ES-I3 (cell line): ENCODE results near the gene TMED10.

Experiments used
- H3K36me3 ChIP-seq: 2 replicates; pipeline ENCODE4 v1.6.1; 2013; ENCODE audit warnings: mild to moderate bottlenecking, low read length, control low read depth, moderate library complexity; ENCODE audit not compliant: insufficient read depth
- H3K4me1 ChIP-seq: 2 replicates; pipeline ENCODE4 v1.6.1; 2013; ENCODE audit warnings: mild to moderate bottlenecking, control low read depth, low read length; ENCODE audit not compliant: insufficient read depth
- H3K9ac ChIP-seq: 2 replicates; pipeline ENCODE4 v1.6.1; 2013; ENCODE audit warnings: low read depth, mild to moderate bottlenecking, low read length, moderate library complexity
- H3K9me3 ChIP-seq: 2 replicates; pipeline ENCODE4 v1.6.1; 2013; ENCODE audit warnings: mild to moderate bottlenecking, low read length, moderate library complexity; ENCODE audit not compliant: control insufficient read depth, insufficient read depth

Gene TMED10

GRCh38 chr14:75120541-75121291 is 55.7 kb downstream of the TMED10 start:
- Histone ChIP-seq H3K4me1 (no peaks in the 10 kb centered on the region), H3K9me3 (no peaks in the 10 kb centered on the region), H3K36me3 (peaks cover 7% of the 10 kb centered on the region), H3K9ac (no peak overlapping the region)

DNA sequence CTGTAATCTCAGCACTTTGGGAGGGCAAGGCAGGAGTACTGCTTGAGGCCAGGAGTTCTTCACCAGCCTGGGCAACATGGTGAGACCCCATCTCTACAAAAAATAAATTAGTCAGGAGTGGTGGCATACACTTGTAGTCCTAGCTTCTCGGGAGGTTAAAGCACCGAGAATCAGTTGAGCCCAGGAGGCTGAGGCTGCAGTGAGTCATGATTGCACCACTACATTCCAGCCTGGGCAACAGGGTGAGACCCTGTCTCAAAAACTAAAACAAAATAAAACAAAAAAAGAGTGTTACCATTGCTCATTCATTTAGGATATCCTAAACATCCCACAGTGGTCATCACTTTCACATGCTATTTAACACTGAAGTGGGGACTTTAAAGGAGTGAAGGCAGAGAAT is 57.4 kb downstream of the TMED10 start:
- Histone ChIP-seq H3K9ac (no peak overlapping the region), H3K36me3 (peaks cover 12% of the 10 kb centered on the region), H3K9me3 (no peaks in the 10 kb centered on the region), H3K4me1 (no peaks in the 10 kb centered on the region)

- H3K9ac ChIP-seq = no peak overlapping the region
- peaks cover 17% of the 10 kb centered on the region for H3K36me3 ChIP-seq
- H3K9me3 ChIP-seq = no peaks in the 10 kb centered on the region
- H3K4me1 ChIP-seq = no peaks in the 10 kb centered on the region
Observed at GRCh38 chr14:75113932-75114539, 62.4 kb downstream of the TMED10 start.

DNA sequence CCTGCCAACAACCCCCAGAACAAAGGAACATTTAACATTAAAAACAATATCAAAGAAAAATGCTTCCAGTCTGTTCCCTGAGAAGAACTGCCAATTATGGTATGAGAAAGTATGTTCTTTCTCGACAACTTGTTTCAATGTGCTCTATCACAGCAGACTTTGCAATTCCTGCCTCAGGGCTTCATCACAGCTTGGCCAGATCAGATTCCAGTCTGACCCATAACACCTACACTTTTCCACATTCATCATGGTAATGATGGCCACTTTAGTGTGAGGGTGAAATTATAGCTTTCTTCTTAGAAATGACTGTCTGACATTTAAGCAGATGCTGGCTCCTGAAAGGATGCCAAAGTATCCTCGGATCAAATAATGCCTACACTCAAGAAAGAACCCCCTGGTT is 66.5 kb downstream of the TMED10 start:
- Histone ChIP-seq H3K36me3 (peaks cover 24% of the 10 kb centered on the region), H3K9ac (no peak overlapping the region), H3K9me3 (no peaks in the 10 kb centered on the region), H3K4me1 (no peaks in the 10 kb centered on the region)

DNA sequence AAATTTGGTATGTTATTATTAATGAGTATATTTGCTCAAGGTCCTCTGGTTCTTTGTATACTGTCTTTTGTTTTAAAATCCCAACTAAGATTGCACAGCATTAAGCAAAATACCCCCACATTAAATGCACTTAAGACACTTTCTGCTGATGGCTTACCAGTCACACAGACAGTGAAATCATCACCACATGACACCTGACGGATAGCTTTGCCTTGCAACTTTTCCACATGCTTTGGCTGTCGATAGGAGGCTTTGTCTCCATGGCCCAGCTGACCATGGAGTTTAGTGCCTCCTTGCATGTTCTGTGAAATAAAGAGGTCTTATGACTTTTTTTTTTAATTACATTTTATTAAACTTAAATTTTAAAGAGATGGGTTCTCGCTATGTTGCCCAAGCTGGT is 69.2 kb downstream of the TMED10 start:
- H3K4me1 ChIP-seq = no peaks in the 10 kb centered on the region
- H3K9ac ChIP-seq = no peak overlapping the region
- no peaks in the 10 kb centered on the region for H3K9me3 ChIP-seq
- peaks cover 26% of the 10 kb centered on the region; the same call in 1 of the 2 replicates for H3K36me3 ChIP-seq

DNA sequence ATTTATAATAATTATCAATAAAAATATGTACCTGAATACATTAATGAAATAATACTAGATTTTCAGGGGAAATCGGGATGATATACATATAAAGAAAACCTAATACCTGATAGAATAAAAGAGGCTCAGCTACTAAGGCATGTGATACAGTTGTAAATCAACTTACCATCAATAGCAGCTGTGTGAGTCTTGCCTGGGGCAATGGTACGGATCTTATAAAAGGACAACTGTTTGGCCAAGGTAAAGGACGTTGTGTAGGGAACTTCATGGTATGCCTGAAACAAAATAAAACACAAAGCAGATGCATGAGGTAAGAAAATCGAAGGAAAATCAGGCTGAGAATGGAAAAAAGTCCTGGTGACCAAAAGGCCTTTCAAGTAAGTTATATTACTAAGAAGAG is 74.9 kb downstream of the TMED10 start:
- Histone ChIP-seq H3K4me1 (no peaks in the 10 kb centered on the region), H3K9ac (no peak overlapping the region), H3K9me3 (no peaks in the 10 kb centered on the region), H3K36me3 (peaks cover 28% of the 10 kb centered on the region)

- H3K36me3 ChIP-seq = peaks cover 24% of the 10 kb centered on the region
Observed at GRCh38 chr14:75098682-75099081, 77.7 kb downstream of the TMED10 start.

DNA sequence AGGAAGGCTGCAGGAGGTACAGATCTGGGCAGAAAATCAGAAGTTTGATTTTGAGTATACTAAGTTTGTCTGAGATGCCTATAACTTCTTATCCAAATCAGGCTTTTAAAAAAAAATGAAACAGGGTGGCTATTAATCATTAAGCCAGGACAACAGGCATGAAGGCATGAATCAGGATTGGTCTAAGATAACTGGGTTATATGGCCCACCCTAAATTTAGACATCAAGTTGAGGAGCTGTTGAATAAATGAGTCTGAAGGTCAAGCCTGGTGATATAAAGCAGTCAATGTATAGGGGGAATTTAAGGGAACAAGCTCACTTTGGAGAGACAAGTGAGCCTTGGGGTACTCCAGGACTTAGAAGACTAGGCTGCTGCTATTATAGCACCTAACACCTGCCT is 78.2 kb downstream of the TMED10 start:
- Histone ChIP-seq H3K36me3 (peaks cover 22% of the 10 kb centered on the region), H3K9me3 (no peaks in the 10 kb centered on the region), H3K9ac (no peak overlapping the region), H3K4me1 (no peaks in the 10 kb centered on the region)

More at GRCh38 chr14:75098682-75099081, 77.7 kb downstream of the TMED10 start:
- Histone ChIP-seq H3K9ac (no peak overlapping the region), H3K9me3 (no peaks in the 10 kb centered on the region), H3K4me1 (no peaks in the 10 kb centered on the region)

- no peak overlapping the region for H3K9ac ChIP-seq
- H3K36me3 ChIP-seq = peaks cover 22% of the 10 kb centered on the region
- H3K4me1 ChIP-seq = no peaks in the 10 kb centered on the region
- no peaks in the 10 kb centered on the region for H3K9me3 ChIP-seq
Observed at GRCh38 chr14:75096959-75097358, 79.5 kb downstream of the TMED10 start.

GRCh38 chr14:75095690-75096089 is 80.7 kb downstream of the TMED10 start:
- H3K36me3 ChIP-seq = peaks cover 16% of the 10 kb centered on the region; the same call in 1 of the 2 replicates
- H3K9ac ChIP-seq = no peak overlapping the region
- no peaks in the 10 kb centered on the region for H3K4me1 ChIP-seq
- no peaks in the 10 kb centered on the region for H3K9me3 ChIP-seq

DNA sequence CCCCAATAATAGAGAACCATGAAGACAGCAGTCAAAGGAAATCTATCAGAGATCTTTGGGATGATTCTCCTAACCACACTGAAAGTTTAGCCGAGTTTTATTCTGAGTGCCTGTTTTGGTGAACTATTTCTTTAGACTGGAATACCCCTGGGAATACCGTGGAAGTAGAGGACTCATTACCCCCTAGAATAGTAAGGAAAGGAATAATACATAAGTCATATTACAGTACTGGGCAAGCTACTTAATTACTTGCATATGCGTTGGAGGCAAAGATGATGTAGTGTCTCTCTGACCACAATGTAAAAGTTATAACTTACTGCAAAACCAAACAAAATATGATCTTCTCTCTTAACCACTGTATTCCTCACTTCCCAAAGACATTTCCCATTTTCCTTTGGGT is 81.5 kb downstream of the TMED10 start:
- Histone ChIP-seq H3K36me3 (peaks cover 16% of the 10 kb centered on the region; the same call in 1 of the 2 replicates), H3K9ac (no peak overlapping the region), H3K9me3 (no peaks in the 10 kb centered on the region), H3K4me1 (no peaks in the 10 kb centered on the region)

GRCh38 chr14:75092698-75093097 is 83.7 kb downstream of the TMED10 start:
- Histone ChIP-seq H3K4me1 (no peaks in the 10 kb centered on the region), H3K9ac (no peak overlapping the region), H3K9me3 (no peaks in the 10 kb centered on the region), H3K36me3 (peaks cover 18% of the 10 kb centered on the region; the same call in 1 of the 2 replicates)

DNA sequence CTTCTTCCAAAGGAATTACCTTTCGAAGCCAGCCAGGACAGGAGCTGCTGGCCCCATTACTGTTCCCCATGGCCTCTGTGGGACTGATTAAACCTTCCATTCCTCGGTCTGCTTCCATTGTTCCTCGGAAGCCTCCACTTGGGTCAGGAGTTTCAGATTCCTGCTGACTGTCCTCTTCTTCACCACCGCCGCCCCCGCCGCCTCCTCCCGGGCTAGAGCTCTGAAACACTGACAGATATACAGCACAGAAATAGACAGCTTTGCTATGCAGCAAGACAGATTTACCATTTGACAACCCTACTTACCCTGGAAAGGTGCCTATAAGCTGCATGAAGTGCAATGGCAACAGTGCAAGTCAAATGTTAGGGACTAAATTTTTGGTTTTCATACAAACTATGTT is 85.2 kb downstream of the TMED10 start:
- no peaks in the 10 kb centered on the region for H3K4me1 ChIP-seq
- H3K36me3 ChIP-seq = peaks cover 20% of the 10 kb centered on the region
- H3K9ac ChIP-seq = no peak overlapping the region
- no peaks in the 10 kb centered on the region for H3K9me3 ChIP-seq

GRCh38 chr14:75090353-75090752 is 86.1 kb downstream of the TMED10 start:
- peaks cover 20% of the 10 kb centered on the region for H3K36me3 ChIP-seq

More at GRCh38 chr14:75090353-75090752, 86.1 kb downstream of the TMED10 start:
- Histone ChIP-seq H3K4me1 (no peaks in the 10 kb centered on the region), H3K9me3 (no peaks in the 10 kb centered on the region), H3K9ac (no peak overlapping the region)
